GM18498 (cell line): ENCODE results near the gene R3HDM2.
A peak's percentile ranks its signal among the peaks of the same experiment; 100 is the strongest.

Source experiments
- ATAC-seq: cut with Tn5 transposase; IDR thresholded peaks from one replicate; pipeline ENCODE4 v1.9.1; 2021; ENCODE audit warnings: mild to moderate bottlenecking, moderate library complexity; ENCODE audit not compliant: unreplicated experiment

Gene R3HDM2

DNA sequence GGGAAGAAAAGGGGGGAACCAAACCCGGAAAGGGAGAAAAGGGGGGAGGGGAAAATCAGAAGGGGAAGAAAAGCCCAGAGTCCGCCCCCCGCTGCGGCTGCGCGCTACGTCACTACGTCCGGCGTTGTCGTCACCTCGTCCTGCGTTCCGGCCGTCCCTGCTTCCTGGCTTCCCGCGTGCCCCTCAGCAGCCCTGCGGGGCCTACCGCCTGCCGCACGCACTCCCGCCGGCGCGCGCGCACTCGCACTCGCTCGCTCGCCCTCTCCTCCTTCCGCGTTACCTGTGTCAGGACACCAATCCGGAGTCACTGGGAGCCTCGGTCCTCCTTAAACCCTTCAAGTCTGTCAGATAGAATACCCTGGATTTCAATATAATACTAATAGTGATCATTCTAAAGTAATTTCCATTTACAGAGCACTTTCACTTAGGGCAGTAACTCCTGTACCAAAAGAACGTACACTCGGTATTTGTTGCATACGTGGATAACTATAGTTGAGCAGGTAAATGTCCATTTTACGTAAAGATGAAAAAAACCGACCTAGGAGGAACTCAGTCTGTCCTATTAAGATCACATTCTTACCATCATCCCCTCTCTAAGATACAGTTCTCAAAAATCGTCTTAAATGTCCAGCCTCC lies at the start of gene R3HDM2:
Gene R3HDM2, minus strand, starts transcription at position 113 of the 636 bp plus-strand sequence. CDS start 120,615 bp downstream, outside the sequence.
- ATAC-seq, result peak; percentile 93

DNA sequence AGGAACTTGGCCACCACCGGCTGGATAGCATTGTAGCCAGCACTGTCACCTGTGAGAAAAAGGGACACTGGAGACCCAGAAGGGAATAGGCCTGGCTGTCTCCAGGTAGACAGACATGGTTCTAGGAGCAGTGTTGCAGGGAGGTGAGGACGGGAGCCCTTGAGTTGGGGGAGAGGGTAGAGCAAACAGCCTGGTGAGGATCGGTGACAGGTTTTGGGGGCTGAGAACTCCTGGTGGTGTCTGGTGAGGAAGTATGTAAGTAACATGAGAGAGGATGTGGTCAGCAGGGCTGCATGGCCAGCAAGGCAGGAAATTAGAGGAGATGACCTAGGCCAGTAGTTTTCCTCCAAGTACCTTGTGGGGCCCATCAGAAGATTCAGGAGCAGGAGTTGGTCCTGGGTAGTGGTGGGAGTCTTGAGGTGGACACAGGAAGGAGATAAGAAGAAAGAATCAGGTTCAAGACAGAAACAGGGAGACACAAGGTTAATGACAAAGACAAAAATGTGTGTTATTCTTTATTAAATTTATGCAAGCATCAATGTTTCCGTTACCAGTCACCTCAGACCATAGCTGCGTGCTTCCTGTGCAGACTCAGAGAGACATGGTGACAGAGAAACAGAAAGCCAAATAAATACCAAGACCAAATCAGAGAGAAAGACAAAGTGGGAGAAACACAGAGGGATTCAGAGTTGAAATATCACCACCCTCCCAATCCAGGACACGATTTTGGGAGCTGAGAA lies 48.7 kb upstream of the R3HDM2 start, which contains the start of gene ARHGAP9:
Gene ARHGAP9, minus strand, starts transcription at position 491 of the 740 bp plus-strand sequence. Its CDS starts 460 bp downstream, at position 31.
- no peak for ATAC-seq

GRCh38 chr12:57479043-57479375 lies 48.2 kb upstream of the R3HDM2 start:
- no peak for ATAC-seq

DNA sequence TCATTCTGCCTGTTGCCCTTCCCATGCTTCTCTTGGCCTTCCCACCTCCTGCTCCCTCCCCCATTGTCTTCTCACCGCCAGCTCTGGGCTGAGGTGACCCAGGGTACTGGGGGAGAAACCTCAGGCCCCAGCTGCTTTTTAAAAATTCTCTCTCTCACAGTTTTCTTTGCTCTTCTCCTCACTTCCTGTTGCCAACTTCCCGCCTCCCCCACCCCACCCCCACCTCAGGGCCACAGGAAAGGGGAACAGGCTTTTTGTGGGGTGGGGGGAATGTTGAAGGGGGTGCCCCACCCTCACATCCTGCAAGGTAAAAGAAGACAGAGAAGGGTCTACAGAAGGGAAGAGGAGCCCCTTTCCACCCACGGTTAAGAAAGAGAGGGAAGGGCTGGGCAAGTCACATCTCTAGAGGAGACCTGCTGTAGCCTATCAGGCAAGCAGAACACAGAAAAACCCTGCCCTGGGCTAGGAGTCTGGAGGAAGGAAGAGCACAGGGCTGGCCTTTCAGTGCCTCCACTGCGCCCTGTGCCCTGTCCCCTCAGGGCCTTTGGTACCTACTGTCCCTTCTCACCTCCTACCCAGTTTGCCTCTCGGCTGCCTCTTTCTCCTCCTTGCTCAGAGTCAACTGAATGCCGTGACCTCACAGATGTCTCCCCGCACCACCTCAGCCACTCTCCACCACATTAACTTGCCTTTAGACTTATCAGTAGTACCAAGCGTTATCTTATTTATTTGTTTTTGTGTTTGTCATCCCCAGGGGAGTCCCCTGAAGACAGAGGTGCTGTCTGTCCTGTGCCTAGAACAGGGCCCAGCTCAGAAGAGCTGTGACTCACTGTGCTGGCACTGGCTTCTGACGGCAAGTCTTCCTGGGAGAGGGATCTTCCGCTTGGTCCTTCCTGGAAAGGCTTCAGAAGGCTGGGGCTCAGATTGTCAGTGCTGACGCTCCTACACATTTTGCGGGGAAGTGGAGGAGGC lies 47.2 kb upstream of the R3HDM2 start:
- peak; percentile 47 for ATAC-seq

GRCh38 chr12:57476993-57477709 lies 46.3 kb upstream of the R3HDM2 start:
- ATAC-seq, result no peak

GRCh38 chr12:57476162-57476992 lies 45.5 kb upstream of the R3HDM2 start:
- peak; percentile 39 for ATAC-seq

GRCh38 chr12:57475271-57476161 lies 44.7 kb upstream of the R3HDM2 start:
- peak; percentile 4 for ATAC-seq

- no peak for ATAC-seq
Observed at GRCh38 chr12:57474862-57475261, 44.0 kb upstream of the R3HDM2 start.

GRCh38 chr12:57474430-57474829 lies 43.6 kb upstream of the R3HDM2 start:
- no peak for ATAC-seq

GRCh38 chr12:57473886-57474285 lies 43.0 kb upstream of the R3HDM2 start:
- ATAC-seq, result no peak

DNA sequence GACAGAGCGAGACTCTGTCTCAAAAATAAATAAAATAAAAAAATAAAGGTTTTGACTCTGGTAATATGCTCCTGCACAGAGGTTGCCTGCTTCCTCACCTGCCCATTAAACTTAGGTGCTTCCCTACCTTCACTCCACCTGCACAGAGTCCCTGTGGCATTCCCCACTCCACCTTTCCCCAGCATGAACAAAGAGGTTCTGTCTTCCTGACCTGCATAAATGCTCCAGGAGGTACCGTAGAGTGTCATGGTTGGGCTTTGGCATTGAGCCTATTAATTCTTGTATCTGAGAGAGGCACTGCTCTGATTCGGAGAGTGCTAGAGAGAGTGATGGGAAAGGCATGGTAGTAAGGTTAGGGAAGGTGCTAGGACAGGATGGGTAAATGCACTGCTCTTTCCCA lies 42.5 kb upstream of the R3HDM2 start:
- no peak for ATAC-seq

DNA sequence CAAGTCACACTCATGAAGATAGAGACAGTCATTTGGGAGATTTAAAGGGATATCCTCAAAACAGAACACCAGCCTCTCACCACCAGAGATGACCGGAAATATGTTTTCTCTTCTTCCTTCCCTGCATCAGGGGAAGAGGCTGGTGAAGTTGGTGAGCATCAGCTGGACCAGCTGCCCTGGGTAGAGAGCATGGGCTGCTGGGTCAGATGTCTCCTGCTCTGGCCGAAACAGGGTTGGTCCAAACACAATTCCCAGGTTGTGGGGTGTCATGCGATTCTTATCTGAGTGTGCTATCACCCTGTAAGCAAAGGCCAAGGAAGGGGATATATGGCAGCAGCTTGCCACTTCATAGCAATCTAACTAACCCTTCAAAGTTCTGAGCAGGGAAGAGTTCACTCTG lies 41.5 kb upstream of the R3HDM2 start:
- no peak for ATAC-seq

GRCh38 chr12:57471661-57472060 lies 40.8 kb upstream of the R3HDM2 start:
- no peak for ATAC-seq

DNA sequence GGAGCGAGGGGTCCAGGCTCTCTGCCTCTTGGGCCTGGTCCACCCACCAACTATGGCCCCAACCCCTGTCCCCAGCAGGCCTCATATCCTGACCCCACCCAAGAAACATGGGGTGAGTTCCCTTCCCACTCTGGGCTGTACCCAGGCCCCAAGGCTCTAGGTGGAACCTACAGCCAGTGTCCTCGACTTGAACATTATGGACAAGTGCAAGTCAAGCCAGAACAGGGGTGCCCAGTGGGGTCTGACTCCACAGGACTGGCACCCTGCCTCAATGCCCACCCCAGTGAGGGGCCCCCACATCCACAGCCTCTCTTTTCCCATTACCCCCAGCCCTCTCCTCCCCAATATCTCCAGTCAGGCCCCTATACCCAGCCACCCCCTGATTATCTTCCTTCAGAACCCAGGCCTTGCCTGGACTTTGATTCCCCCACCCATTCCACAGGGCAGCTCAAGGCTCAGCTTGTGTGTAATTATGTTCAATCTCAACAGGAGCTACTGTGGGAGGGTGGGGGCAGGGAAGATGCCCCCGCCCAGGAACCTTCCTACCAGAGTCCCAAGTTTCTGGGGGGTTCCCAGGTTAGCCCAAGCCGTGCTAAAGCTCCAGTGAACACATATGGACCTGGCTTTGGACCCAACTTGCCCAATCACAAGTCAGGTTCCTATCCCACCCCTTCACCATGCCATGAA lies 40.3 kb upstream of the R3HDM2 start:
- ATAC-seq, result no peak

- no peak for ATAC-seq
Observed at GRCh38 chr12:57470286-57470969, 39.6 kb upstream of the R3HDM2 start.

GRCh38 chr12:57469296-57470164 lies 38.7 kb upstream of the R3HDM2 start:
- ATAC-seq, result no peak

GRCh38 chr12:57467915-57468314 lies 37.1 kb upstream of the R3HDM2 start:
- ATAC-seq, result no peak
